ENCODE data around the gene LYRM1. TPM values are rescaled to one million over a fixed set of nuclear protein-coding genes. Genes with fewer than 3 reads are reported as not detected.

Gene LYRM1
- total and polyA plus RNA-seq, 2 of the 8 experiments (the other 6 are each of a cell fraction or from before 2014, with no cell fraction given): 11.6 to 13.4 TPM

GRCh38 chr16:20937736-20938135, 37.2 kb downstream of the LYRM1 start (continued):
- TF ChIP-seq CHD7 (IDR thresholded peaks at IDR 0.05; ENCODE audit: insufficient replicate concordance, low read length) (no peak), EGR1 (IDR thresholded peaks at IDR 0.05; ENCODE audit: borderline replicate concordance, low read depth, low read length) (no peak), NANOG (IDR thresholded peaks at IDR 0.05; ENCODE audit: insufficient read depth, low read depth, low read length, poor library complexity, severe bottlenecking) (no peak), RAD21 (IDR thresholded peaks at IDR 0.05 in 1 of 2, conservative IDR thresholded peaks at IDR 0.05 in 1 of 2; ENCODE audit: low read depth in 2 of 2, low read length in 2 of 2) (no peak), TBP (IDR thresholded peaks at IDR 0.05; ENCODE audit: low read depth, low read length) (no peak), EP300 (IDR thresholded peaks at IDR 0.05; ENCODE audit: borderline replicate concordance in 1 of 2, low read depth in 2 of 2, low read length in 2 of 2) (no peak)
